Psoas muscle (tissue), 8 donors: ENCODE data around the gene BCL2L15. TPM values are rescaled to one million over a fixed set of nuclear protein-coding genes. Genes with fewer than 3 reads are reported as not detected.

Experiments used
- ATAC-seq, 4 donors: fragments of 200-7000 bp; cut with Tn5 transposase; one replicate each; pipeline ENCODE4 v1.9.1; 2020; ENCODE audit warnings: moderate library complexity in 3 of 4, mild to moderate bottlenecking in 2 of 4
- DNase-seq, 2 donors: peaks; one replicate each; pipeline ENCODE4 v3.0.0-alpha.2; 2020
- H3K27ac ChIP-seq: fragments of 200-600 bp; one replicate; pipeline ENCODE4 v1.8.0; 2022
- H3K27me3 ChIP-seq, 3 donors: fragments of 200-600 bp in 1 of 3; one replicate each; pipeline versions ENCODE4 v1.6.1 to v1.8.0; 2013 to 2022; ENCODE audit warnings: low read length in 2 of 3, mild to moderate bottlenecking in 2 of 3, moderate library complexity in 1 of 3; ENCODE audit not compliant: insufficient read depth in 3 of 3
- H3K36me3 ChIP-seq, 2 donors: fragments of 200-600 bp in 1 of 2; one replicate each; pipeline versions ENCODE4 v1.6.1 to v1.8.0; 2013 to 2022; ENCODE audit warnings: low read depth in 1 of 2, mild to moderate bottlenecking in 1 of 2, moderate library complexity in 1 of 2; ENCODE audit not compliant: insufficient read depth in 1 of 2
- H3K4me1 ChIP-seq: fragments of 200-600 bp; one replicate; pipeline ENCODE4 v1.8.0; 2022
- H3K4me3 ChIP-seq: fragments of 200-600 bp; one replicate; pipeline ENCODE4 v1.8.0; 2022; ENCODE audit warnings: mild to moderate bottlenecking
- H3K9me3 ChIP-seq: fragments of 200-600 bp; one replicate; pipeline ENCODE4 v1.8.0; 2022
- WGBS, 3 donors: extraction: QIAGEN DNeasy Blood & Tissue Kit; methylation state at CpG; one replicate each; pipeline versions ENCODE4 v1.1.6 to v1.1.7; 2013; 5-methylcytosine and 5-hydroxymethylcytosine counted together
- intact Hi-C, 2 donors: fragments of 100-400 bp; cut with DNase I; formaldehyde crosslinking; loops; one replicate each; pipeline versions ENCODE4 v1.11.0 to v1.14.2; 2022
- polyA plus RNA-seq, 3 donors: library from polyadenylated mRNA; stranded (reverse); fragments of 200-250 nt; gene quantifications; one replicate each; pipeline ENCODE4 v1.2.3, GENCODE V29; 2013
- total RNA-seq, 4 donors: library from RNA; stranded (reverse); fragmentation: NEBNext Ultra II Directional in 2 of 4; extraction: Animal tissue kit (Norgen Biotek cat#: 25700) in 2 of 4; gene quantifications; one replicate each; pipeline versions ENCODE4 v1.2.1 to v1.2.4, GENCODE V29; 2021 to 2023
- TF ChIP-seq, protein P1 (sequence below): fragments of 200-600 bp; IDR thresholded peaks from one replicate; pipeline ENCODE4 v1.8.0; 2022; ENCODE audit warnings: antibody characterized with exemption
- donor health status: healthy with polysubstance abuse.
- donor health status: DM: no; HTN: no; CAD: no; lungs with moderate emphysema.
- donor health status: Bipolar disorder and iron deficiency.
- donor health status: healthy.
- donor health status: DM: yes; HTN: yes; CAD: no.
- donor health status: DM: no; HTN: no; CAD: no.
- donor health status: DM: no; HTN: no; CAD: no.
- donor health status: DM: yes; HTN: yes; CAD: no.

The BCL2L15 gene
- total and polyA plus RNA-seq, 7 donors, result 0.03 to 0.44 (median 0.26) TPM

DNA sequence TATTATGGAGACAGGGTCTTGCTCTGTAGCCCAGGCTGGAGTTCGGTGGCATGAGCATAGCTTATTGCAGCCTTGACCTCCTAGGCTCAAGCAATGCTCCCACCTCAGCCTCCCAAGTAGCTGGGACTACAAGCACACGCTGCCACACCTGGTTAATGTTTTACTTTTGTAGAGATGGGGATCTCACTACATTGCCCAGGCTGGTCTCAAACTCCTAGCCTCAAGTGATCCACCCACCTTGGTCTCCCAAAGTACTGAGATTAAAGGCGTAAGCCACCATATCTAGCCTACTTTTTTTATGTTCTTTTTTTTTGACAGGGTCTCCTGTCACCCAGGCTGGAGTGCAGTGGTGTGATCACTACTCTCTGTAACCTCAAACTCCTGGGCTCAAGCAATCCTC is 5.9 kb upstream of the BCL2L15 start:
- DNase-seq, result no peak
- Histone ChIP-seq H3K4me1 (no peaks in the 10 kb centered on the region), H3K9me3 (no peaks in the 10 kb centered on the region), H3K4me3 (no peak overlapping the region), H3K36me3 (peaks cover 0 to 45% of the 10 kb centered on the region in 2 donors), H3K27me3 (no peaks in the 10 kb centered on the region), H3K27ac (no peak overlapping the region)
- intact Hi-C loops, result loop anchor here in 1 of 2 donors (10.0 kb wide), 1 partner anchor 58 kb away; no protein-coding TSS in a partner anchor
- TF ChIP-seq, protein P1, sequence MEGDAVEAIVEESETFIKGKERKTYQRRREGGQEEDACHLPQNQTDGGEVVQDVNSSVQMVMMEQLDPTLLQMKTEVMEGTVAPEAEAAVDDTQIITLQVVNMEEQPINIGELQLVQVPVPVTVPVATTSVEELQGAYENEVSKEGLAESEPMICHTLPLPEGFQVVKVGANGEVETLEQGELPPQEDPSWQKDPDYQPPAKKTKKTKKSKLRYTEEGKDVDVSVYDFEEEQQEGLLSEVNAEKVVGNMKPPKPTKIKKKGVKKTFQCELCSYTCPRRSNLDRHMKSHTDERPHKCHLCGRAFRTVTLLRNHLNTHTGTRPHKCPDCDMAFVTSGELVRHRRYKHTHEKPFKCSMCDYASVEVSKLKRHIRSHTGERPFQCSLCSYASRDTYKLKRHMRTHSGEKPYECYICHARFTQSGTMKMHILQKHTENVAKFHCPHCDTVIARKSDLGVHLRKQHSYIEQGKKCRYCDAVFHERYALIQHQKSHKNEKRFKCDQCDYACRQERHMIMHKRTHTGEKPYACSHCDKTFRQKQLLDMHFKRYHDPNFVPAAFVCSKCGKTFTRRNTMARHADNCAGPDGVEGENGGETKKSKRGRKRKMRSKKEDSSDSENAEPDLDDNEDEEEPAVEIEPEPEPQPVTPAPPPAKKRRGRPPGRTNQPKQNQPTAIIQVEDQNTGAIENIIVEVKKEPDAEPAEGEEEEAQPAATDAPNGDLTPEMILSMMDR, result no peak
- 97 to 98% (median 98%) methylated on average over 3 of the region's 3 CpGs for WGBS, 3 donors
- no peak for ATAC-seq

DNA sequence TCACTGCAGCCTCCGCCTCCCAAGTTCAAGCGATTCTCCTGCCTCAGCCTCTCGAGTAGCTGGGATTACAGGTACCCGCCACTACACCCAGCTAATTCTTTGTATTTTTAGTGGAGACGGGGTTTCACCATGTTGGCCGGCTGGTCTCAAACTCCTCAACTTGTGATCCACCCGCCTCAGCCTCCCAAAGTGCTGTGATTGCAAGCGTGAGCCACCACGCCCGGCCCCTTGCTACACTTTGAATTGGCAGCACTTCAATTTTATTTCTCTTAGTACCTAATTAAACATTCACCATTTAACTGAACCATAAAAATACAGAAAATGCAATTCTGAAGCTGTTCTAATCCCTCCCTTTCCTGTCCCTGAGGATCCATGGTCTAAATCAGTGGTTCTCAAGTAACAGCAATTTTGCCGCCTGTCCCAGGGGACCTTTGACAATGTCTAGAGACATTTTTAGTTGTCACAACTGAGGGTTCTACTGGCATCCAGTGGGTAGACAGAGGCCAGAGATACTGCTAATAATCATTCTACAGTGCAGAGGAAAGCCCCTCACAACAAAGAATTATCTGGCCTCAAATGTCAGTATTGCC is 4.3 kb upstream of the BCL2L15 start:
- Histone ChIP-seq H3K4me1 (no peaks in the 10 kb centered on the region), H3K4me3 (no peak overlapping the region), H3K27ac (no peak overlapping the region), H3K9me3 (no peaks in the 10 kb centered on the region), H3K27me3 (no peaks in the 10 kb centered on the region), H3K36me3 (peaks cover 0 to 30% of the 10 kb centered on the region in 2 donors)
- DNase-seq, result no peak
- TF ChIP-seq, protein P1, result no peak
- ATAC-seq, result no peak
- intact Hi-C loops, result loop anchor here in 1 of 2 donors (10.0 kb wide), 1 partner anchor 57 kb away; no protein-coding TSS in a partner anchor
- WGBS, 3 donors, result 86 to 89% (median 86%) methylated on average over 11 of the region's 11 CpGs

DNA sequence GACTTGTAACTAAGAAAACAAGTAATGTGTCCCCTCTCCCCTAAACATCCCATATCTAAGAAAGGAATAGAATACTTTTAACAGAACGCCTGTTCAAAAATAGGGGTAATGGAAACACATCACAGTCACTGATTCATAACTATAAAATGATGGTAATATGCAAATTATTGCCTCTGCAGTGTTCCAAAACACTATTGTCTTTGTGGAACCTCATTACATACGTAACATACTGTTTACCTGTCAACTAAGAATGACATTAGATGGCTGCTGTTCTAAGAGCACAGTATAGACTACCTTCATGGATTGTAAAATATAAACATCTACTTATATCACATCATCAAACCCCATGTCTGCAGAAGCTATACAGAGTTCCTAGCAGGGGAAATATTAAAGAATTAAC is 3.4 kb upstream of the BCL2L15 start:
- Histone ChIP-seq H3K9me3 (no peaks in the 10 kb centered on the region), H3K27me3 (no peaks in the 10 kb centered on the region), H3K4me1 (no peaks in the 10 kb centered on the region), H3K27ac (no peak overlapping the region), H3K4me3 (no peak overlapping the region), H3K36me3 (peaks cover 0 to 21% of the 10 kb centered on the region in 2 donors)
- TF ChIP-seq, protein P1, result no peak
- intact Hi-C loops, result loop anchor here in 1 of 2 donors (10.0 kb wide), 1 partner anchor 56 kb away; no protein-coding TSS in a partner anchor
- no peak for ATAC-seq
- 72 to 80% (median 78%) methylated on average over 2 of the region's 2 CpGs for WGBS, 3 donors
- DNase-seq, result no peak

DNA sequence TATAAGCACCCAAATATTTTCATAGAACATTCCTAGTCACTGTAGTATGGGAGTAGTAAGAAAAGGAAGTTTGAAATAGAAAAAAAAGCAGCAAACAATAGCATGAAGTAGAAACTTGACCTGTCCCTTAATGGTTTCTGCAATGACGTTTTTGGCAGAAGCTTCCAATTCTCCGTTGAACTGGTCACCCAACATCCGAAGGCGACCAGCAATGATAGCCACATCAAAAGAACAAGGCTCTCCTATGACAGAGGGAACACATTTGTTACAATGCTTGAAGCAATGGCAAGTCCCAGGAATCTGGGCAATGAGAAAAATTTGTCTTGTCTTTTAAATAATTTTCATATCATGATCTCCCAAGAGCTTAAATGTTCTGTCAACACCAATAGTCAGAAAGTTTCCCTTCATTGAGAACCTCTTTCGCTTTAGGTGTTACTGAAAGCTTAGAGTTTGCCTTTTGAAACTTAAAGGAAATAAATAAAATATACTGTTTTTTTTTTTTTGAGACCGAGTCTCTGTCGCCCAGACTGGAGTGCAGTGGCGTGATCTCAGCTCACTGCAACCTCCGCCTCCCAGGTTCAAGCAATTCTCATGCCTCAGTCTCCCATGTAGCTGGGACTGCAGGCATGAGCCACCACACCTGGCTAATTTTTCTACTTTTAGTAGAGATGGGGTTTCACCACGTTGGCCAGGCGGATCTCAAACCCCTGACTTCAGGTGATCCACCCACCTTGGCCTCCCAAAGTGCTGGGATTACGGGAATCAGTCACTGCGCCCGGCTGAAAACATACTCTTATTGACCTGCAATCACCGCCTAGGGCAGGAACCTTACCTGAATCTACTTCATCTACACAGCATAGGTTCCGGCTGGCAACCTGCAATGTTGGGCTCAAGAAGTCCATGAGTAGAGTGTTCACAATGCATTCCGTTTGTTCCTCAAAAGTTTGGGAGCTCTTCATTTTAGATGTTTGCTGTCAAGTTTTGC is 672 bp downstream of the BCL2L15 start:
- no peaks in the 10 kb centered on the region for H3K4me1 ChIP-seq
- 88 to 90% (median 88%) methylated on average over 17 of the region's 17 CpGs for WGBS, 3 donors
- no peaks in the 10 kb centered on the region for H3K9me3 ChIP-seq
- H3K27ac ChIP-seq, result no peak overlapping the region
- H3K27me3 ChIP-seq, result no peaks in the 10 kb centered on the region
- DNase-seq (no peak), ATAC-seq (no peak)
- no peaks in the 10 kb centered on the region for H3K36me3 ChIP-seq
- no peak overlapping the region for H3K4me3 ChIP-seq
- intact Hi-C loops, result no loop called here
- TF ChIP-seq, protein P1, result no peak
